Stimulated activated CD4-positive, alpha-beta T cell treated with anti-CD3 and anti-CD28 coated beads, Interleukin-15, amount 100 ng/mL, for 48 hours (primary cell): ENCODE results near the gene PARP8.
"Not testable (repeated sequence)": the region's sequence is repeated elsewhere in the genome, so short reads cannot be mapped to it uniquely, and the experiment has no call there.

Source experiments
- DNase-seq, 2 donors: peaks; one replicate each; pipeline ENCODE4 v3.0.0-alpha.2; 2020; ENCODE audit warnings: low read depth in 2 of 2

Gene PARP8

DNA sequence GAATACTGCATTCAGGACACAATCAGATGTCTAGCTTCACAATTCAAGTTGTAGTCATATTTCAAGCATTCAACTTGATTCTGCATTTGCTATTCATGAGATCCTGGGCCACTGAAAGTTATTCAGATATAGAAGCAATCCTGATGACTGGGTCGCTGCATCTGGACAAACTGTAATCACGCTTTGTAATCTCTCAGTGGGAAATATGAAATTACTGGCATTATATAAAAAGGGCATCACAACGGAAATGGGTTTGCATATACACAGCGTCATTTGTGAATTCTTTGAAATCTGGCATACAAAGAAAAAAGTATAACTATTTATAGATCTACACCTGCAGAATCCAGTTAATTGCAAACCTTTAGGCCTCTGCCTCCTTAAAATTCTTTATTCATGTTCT lies 102.2 kb downstream of the PARP8 start:
- no peak for DNase-seq

DNA sequence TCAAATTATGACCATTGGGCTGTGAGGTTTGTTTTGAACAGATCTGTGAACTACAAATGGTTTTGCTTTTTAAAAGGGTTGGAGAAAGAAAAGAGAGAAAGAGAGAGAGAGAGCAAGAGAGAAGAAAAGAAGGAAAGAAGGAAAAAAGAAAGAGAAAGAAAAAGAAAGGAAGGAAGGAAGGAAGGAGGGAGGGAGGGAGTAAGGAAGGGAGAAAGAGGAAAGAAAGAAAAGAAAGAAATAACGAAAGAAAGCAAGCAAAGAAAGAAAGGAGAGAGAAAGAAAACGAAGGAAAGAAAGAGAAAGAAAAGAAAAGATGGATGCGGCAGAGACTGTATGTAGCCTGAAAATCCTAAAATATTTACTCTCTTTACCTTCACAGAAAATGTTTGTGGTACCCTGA lies 104.0 kb downstream of the PARP8 start:
- DNase-seq, result no peak

DNA sequence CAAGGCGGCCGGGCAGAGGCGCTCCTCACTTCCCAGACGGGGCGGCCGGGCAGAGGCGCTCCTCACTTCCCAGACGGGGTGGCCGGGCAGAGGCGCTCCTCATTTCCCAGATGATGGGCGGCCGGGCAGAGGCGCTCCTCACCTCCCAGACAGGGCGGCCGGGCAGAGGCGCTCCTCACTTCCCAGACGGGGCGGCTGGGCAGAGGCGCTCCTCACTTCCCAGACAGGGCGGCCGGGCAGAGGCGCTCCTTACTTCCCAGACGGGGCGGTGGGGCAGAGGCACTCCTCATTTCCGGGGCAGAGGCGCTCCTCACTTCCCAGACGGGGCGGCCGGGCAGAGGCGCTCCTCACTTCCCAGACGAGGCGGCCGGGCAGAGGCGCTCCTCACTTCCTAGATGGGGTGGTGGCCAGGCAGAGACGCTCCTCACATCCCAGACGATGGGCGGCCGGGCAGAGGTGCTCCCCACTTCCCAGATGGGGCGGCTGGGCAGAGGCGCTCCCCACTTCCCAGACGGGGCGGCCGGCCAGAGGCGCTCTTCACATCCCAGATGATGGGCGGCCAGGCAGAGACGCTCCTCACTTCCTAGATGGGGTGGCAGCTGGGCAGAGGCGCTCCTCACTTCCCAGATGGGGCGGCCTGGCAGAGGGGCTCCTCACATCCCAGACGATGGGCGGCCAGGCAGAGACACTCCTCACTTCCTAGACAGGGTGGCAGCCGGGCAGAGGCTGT lies 108.2 kb downstream of the PARP8 start:
- not testable (repeated sequence) for DNase-seq

DNA sequence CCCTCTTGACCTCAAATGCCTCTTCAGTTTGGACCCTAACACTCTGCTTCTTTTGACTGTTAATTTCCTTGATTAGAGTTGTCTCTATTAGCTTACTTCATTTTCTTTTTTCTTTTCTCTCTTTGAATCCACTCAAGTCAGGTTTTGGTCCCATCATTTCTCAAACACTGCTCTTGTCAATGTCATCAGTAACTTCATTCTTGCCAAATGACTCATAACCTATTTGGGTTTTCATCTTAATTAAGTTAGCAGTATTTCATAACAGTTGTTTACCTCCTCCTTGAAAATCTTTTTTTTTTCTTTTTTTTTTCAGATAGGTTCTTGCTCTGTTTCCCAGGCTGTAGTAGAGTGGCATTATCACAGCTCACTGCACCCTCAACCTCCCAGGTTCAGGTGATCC lies 119.6 kb downstream of the PARP8 start:
- no peak for DNase-seq

DNA sequence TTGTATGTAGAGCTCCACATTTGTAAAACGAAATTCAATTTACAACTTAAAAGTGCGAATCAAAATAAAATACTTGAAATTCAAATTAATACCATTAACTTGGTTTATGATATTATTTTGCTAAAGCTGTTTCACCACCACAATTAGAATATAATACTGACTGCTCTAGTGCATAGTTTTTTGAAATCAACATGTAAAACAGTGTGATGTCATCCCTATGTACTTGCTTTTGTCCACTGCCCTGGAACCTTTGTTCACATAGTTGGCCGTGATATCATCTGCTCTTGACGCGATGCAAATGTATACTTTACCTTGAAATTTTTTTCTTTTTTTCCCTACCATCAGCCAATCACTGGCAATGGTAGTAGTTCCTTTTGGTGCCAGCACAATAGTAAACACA lies 125.4 kb downstream of the PARP8 start:
- DNase-seq, result no peak

DNA sequence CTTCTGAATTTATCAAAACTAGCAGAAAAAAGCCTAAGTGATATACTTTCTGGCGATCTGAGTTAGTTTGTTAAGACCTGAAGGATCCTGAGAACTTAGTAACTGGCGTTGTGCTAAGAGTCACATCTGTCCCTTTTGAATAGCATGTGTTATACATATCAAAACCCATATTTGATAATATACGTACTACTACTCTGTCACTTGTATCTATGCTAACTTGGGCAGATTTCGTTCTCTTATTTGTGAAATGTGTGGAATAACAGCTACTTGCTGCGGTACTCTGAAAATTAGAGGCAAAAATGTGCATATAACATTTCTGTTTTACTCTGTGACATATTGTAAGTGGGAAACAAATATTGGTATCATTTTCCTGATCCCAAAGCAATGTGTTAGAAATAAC lies 126.4 kb downstream of the PARP8 start:
- no peak for DNase-seq

DNA sequence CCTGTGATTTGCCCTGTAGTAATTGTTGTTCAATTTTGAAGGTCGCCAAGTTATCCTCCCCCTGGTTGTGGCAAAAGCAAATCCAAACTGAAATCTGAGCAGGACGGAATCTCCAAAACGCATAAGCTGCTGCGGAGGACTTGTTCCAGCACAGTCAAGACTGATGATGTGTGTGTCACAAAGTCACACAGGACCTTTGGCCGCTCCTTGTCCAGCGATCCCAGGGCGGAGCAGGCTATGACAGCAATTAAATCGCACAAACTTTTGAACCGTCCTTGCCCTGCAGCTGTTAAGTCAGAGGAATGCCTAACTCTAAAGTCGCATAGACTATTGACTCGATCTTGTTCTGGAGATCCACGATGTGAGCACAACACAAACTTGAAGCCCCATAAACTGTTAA lies 128.4 kb downstream of the PARP8 start:
- DNase-seq, result no peak

DNA sequence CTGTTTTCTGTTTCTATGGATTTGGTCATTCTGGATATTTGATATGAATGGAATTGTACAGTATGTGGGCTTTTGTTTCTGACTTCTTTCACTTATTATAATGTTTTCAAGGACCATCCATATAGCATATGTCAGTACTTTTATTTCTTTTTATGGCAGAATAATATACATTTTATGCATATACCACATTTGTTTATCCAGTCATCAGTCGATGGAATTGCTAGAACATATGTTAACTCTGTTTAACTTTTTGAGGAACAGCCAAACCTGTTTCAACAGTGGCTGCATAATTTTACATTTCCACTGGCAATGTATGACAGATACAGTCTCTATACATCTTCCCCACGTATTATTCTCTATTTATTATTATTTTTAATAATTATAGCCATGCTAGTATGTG lies 131.6 kb downstream of the PARP8 start:
- no peak for DNase-seq

DNA sequence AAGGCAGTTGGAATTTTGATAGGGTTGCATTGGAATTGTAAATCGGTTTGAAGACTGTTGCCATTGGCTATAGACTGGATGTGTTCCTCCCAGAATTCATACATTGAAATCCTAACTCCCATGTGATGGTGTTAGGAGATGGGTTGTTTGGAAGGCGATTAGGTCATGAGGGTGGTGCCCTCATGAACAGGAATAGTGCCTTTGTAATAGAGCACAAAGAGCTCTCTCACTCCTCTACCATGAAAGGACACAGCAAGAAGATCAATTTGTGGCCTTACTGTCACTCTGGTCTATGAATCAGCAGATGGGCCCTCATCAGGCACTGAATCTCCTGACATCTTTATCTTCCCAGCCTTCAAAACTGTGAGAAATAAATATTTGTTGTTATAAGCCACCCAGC lies 133.2 kb downstream of the PARP8 start:
- DNase-seq, result no peak

DNA sequence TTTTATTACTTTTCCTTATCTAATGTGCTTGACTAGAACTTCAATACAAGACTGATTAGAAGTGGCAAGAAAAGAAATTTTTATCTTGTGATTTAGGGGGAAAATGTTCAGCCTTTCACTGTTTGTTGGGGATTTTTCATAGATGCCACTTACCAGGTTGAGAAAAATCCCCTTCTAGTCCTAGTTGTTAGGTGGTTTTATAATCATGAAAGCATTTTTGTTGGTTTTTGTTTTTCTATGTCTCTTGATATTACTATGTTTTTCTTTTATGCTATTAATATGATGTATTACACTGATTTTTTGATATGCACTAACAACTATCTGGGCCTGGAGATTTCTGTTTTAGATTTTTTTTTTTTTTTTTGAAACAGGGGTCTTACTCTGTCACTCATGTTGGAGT lies 134.0 kb downstream of the PARP8 start:
- no peak for DNase-seq

DNA sequence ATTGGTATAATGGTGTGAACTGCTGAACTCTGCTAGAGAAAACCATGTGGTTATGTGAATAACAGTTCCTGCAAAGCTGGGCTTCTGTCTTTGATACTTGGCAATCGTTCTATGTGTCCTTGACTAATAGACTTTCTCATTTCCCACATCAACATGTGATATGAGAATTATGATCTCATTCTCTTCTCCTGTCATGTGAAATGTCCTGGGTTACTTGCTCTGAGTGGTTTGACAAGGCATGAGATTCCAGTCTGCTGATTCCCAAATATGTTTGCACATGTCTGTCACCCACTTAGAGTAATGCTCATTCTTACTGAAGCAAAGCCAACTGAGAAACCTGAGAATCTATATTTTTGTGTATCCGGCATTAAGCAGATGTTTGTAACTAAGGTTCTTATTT lies 141.2 kb downstream of the PARP8 start:
- DNase-seq, result no peak

DNA sequence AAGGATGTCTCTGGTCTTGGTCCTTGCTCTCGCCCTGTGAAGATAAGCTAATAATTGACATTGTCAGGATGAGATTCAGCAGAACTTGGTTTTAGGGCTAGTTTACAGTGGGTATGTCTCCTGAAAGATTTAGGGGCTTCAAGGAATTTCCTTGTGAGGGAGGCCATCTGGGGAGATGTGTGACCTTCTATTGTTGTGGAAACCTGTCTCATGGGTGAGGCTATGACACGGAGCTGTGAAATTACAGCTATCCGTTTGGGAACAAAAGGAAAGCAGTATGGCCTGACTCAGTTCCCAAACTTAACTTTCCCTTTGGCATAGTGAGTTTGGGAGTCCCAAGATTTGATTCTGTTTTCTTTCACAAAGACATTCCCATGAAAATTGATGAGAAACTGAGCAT lies 142.0 kb downstream of the PARP8 start:
- no peak for DNase-seq

DNA sequence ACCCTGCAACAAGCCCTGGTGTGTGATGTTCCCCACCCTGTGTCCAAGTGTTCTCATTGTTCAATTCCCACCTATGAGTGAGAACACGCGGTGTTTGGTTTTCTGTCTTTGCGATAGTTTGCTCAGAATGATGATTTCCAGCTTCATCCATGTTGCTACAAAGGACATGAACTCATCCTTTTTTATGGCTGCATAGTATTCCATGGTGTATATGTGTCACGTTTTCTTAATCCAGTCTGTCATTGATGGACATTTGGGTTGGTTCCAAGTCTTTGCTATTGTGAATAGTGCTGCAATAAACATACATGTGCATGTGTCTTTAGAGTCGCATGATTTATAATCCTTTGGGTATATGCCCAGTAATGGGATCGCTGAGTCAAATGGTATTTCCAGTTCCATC lies 145.3 kb downstream of the PARP8 start:
- DNase-seq, result not testable (repeated sequence)

DNA sequence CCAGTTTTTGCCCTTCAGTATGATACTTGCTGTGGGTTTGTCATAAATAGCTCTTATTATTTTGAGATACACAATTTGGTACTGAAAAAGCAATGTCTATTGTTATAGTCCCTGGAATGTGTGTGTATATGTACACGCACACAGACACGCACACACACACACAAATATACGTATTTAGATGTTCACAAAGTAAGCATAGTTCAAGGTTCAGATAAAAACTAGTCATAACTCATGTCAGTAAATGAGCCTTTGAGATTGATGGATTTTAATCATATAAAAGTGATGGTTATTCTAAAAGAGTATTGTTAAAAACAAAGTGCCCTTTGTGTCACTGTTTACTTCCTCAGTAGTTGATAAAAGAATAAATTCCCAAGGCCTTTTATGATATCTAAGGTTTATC lies 147.3 kb downstream of the PARP8 start:
- no peak for DNase-seq

DNA sequence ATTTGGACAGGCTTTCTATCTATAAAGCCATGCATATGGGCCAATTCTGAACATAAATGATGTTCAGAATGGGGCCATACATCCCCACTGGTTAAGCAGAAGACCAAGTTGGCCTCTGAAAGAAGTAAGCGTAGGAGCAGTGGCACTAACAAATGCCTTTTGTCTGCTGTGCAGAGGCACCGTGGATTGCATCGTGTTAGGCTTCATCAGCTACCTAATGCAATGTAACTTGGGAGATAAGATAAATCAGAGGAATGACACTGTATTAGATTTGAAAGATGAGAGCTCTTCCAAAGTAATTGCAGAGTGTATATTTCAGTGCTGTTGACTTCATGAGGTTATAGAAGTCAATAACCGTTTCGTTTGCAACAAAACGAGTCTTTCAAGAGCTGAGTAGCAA lies 148.1 kb downstream of the PARP8 start:
- DNase-seq, result no peak

DNA sequence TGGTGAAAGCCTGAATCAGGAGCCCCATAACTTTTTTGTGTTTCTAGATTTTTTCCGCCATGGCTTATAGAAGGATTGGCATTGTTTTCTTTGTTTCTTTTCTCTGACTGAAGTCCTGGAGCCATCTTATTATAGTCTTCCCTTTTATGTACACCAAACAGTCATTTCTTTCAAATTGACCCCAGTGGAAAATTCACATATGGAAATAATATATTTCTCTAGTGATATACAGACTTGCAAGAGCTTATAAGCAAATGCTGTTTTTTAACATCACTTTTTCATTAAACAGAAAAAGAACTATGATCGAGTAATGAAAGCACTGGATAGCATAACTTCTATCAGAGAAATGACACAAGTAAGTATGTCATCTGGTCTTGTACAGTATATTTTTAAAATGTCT lies 155.6 kb downstream of the PARP8 start:
- DNase-seq, result no peak

DNA sequence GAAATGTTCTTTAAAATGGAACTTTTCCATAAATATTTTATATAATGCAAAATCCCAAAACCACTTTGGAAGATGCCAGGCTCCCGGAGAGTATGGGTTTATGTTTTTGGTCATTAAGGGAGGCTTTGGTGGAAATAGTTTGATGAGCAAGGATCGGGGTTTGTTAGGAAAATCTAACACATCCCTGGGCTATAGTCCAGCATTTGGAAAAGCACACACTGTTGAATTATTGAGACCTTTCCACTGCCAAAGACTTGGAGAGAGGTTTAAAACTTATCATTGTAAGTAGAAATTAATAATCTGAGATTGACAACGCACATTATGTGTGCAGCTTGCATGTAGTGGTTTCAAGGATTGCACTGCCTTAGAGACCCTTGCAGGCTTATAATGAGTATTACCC lies 156.3 kb downstream of the PARP8 start:
- DNase-seq, result no peak

DNA sequence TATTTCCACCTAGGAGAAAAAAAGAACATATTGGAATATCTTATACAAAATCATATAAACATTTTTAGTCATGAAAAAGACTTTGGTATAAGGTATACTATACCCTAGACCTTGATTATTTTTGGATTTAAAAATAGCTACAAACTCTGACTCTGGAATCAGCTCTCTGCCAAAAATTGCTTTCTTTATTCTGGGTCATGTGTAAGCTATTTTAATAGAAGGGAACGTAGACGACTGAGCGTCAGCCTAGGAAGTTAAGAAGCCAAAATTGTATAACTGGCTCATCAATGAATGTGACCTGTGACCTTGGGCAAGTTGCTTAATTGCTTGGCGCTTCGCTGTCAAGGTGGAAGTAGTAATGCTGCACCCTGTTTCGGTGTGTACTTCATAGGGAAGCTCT lies 157.1 kb downstream of the PARP8 start:
- no peak for DNase-seq

DNA sequence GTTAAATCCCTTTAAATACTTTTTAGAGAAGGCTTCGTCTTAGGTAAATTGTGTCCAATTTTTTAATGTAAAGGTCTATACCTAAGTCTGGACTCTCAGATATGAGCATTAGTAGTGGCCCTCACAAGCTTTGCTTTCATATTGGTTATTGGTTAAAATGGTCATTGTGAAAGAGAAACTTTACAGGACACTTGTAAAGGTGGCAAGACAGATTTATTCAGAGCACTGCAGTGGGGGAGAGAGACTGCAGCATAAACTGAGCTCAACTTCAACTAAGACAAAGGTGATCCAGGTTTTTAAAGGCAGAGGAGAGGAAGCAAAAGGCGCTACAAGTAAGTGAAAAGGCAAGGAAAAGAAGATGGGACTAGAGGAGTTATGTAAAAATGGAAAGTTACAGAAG lies 157.7 kb downstream of the PARP8 start:
- no peak for DNase-seq

DNA sequence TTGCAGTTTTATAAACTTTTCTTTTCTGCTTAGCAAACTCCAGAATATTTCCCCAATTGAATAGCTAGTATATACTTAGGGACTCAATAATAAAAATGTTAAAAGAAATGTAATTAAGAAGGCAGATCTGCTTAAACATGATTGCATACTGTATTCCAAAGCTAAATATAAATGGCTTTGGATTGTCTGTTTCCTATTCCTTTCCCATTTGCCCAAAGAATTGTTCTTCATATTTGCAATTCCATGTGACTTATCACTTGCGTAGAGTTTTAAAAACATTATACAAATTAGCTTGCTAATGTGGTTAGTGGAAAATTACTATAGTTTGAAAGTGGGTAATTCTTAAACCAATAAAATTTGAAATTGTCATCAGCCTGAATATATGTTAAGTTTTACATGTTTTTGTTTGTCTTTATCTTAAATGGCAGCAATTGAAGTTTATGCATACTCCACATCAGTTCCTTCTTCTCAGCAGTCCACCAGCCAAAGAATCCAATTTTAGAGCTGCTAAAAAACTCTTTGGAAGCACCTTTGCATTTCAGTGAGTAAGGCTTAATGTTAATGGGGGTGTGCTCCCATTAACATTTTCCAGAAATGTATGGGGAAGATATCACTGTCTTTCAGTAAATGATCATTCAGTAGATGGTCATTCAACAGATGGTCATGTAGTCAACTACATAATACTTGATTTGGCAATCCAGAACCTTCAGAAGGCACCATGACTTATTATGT lies 161.2 kb downstream of the PARP8 start:
- no peak for DNase-seq

DNA sequence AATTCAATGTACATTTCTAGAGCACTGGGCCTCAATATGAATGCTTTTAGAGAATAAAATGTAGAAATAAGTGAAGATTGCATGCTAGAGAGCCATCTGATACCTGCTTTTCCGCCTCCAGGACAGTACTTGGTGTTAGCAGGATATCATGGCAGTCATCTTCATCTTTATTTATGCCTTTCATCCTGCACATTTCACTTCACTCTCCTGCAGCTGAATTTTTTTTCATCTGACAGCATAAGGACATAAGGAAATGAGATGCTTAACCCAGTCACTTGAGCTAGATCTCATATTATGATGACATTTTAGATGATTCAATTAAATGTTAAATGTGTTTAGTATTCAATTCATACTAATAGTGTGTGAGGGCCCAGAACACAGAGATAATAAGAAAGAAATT lies 162.6 kb downstream of the PARP8 start:
- DNase-seq, result no peak

DNA sequence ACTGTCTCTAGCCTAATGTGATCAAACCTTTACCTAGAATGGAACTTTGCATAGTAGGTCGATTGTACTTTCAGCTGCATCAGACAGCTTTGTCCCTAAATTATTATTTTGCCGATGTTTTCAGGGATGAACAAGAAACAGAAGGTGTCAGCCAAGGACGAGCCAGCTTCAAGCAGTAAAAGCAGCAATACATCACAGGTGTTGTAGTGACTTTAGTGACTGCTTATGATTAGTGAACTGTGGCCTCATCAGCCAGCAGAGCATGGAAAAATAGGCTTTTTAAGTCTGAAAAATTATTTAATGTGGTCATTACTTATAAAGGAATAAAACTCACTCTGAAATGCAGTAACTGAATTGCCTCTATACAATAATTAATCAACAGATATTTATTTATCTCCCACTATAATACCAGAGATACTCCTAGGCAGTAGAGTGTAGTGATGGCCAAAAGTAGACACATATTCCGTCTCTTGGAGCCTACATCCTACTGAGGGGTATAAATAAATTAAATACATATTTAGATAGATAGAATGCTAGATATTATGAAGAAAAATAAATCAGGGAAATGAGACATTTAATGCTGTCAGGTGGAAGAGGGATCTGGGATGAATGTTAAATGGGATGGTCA lies 166.3 kb downstream of the PARP8 start:
- no peak for DNase-seq

DNA sequence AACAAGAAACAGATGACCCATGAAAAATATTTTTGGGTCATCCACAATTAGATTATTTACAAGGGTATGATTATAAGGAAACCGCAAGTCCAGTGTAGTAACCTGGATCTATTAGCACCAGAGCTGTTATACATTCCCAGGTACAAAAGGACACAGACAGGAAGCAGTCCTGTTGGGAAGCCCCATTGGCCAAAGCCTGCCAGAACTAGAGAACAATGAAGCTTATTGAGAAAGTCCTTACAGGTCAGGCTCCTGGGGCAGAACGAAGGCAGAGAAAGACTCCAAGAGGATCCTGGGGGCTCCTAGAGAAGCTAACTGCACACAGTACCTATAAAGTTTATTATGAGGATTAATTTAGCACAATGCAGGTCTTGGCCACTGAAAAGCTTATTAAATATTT lies 169.9 kb downstream of the PARP8 start:
- no peak for DNase-seq
